Prostate gland (tissue), 2 donors: ENCODE results near the gene PCBP4.

Experiments
- POLR2A ChIP-seq: fragments of 450-650 bp; IDR thresholded peaks from one replicate; pipeline ENCODE4 v1.6.1; 2016; ENCODE audit warnings: antibody characterized with exemption, mild to moderate bottlenecking
- TF ChIP-seq, protein P1 (sequence below), 4 experiments: fragments of 200-600 bp in 2 of 4; fragments of 450-650 bp in 2 of 4; sonication (generic) in 2 of 4; IDR thresholded peaks; 1 replicate in 3 of 4; 2 replicates in 1 of 4; pipeline ENCODE4 v1.5.1; 2016 to 2019; ENCODE audit warnings: antibody characterized with exemption in 4 of 4, mild to moderate bottlenecking in 2 of 4, moderate library complexity in 2 of 4

DNA sequence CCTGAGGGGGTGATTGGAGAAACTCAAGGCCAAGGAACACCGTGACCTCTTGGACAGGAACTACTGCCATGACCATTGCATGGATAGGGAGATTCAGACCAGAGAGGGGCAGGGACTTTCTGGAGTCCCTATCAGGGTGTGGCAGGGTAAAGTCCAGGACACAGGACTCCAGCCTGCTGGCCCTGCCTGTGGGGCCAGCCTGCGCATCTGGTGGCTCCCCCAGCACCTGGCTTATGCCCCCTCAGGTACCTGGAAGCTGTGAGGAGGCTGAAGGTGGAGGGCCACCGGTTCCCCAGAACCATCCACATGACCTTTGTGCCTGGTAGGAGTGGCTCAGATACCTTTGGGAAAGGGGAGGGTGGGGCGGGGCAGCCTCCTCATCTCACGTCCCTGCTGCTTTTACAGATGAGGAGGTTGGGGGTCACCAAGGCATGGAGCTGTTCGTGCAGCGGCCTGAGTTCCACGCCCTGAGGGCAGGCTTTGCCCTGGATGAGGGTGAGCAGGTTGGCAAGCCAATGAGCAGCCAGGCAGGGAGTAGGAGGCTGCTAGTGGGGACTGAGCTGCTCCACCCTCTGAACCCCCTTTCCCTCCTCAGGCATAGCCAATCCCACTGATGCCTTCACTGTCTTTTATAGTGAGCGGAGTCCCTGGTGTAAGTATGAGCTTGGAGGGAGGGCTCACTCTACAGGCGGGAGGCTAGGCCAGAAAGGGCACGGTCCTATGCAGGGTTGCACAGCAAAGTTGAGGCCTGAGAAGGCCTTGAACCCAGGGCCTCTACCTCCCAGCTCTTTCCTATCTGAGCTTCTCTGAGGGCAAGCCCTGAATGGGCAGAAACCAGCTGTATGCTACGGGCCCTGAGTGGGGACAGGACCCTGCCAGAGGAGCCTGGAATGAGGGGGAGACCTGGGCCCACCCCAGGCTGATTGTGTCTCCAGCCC lies 19.0 kb upstream of the PCBP4 start:
- TF ChIP-seq, protein P1, sequence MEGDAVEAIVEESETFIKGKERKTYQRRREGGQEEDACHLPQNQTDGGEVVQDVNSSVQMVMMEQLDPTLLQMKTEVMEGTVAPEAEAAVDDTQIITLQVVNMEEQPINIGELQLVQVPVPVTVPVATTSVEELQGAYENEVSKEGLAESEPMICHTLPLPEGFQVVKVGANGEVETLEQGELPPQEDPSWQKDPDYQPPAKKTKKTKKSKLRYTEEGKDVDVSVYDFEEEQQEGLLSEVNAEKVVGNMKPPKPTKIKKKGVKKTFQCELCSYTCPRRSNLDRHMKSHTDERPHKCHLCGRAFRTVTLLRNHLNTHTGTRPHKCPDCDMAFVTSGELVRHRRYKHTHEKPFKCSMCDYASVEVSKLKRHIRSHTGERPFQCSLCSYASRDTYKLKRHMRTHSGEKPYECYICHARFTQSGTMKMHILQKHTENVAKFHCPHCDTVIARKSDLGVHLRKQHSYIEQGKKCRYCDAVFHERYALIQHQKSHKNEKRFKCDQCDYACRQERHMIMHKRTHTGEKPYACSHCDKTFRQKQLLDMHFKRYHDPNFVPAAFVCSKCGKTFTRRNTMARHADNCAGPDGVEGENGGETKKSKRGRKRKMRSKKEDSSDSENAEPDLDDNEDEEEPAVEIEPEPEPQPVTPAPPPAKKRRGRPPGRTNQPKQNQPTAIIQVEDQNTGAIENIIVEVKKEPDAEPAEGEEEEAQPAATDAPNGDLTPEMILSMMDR (IDR thresholded peaks at IDR 0.05) = no peak
- TF ChIP-seq POLR2A = no peak
